Raji (cell line): ENCODE data around the gene PARP8.

Experiments used
- POLR2A ChIP-seq: IDR thresholded peaks from 2 replicates; pipeline ENCODE4 v1.6.1; 2011; ENCODE audit warnings: low read depth, low read length, control low read depth; ENCODE audit not compliant: insufficient read depth

Gene PARP8, protein sequence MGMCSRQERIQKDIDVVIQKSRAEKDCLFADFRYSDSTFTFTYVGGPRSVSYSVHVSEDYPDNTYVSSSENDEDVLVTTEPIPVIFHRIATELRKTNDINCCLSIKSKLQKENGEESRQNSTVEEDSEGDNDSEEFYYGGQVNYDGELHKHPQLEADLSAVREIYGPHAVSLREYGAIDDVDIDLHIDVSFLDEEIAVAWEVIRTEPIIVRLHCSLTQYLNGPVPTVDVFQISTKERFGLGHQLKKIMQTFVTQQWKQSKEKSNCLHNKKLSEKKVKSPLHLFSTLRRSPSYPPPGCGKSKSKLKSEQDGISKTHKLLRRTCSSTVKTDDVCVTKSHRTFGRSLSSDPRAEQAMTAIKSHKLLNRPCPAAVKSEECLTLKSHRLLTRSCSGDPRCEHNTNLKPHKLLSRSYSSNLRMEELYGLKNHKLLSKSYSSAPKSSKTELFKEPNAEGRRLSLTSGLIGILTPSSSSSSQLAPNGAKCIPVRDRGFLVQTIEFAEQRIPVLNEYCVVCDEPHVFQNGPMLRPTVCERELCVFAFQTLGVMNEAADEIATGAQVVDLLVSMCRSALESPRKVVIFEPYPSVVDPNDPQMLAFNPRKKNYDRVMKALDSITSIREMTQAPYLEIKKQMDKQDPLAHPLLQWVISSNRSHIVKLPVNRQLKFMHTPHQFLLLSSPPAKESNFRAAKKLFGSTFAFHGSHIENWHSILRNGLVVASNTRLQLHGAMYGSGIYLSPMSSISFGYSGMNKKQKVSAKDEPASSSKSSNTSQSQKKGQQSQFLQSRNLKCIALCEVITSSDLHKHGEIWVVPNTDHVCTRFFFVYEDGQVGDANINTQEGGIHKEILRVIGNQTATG

DNA sequence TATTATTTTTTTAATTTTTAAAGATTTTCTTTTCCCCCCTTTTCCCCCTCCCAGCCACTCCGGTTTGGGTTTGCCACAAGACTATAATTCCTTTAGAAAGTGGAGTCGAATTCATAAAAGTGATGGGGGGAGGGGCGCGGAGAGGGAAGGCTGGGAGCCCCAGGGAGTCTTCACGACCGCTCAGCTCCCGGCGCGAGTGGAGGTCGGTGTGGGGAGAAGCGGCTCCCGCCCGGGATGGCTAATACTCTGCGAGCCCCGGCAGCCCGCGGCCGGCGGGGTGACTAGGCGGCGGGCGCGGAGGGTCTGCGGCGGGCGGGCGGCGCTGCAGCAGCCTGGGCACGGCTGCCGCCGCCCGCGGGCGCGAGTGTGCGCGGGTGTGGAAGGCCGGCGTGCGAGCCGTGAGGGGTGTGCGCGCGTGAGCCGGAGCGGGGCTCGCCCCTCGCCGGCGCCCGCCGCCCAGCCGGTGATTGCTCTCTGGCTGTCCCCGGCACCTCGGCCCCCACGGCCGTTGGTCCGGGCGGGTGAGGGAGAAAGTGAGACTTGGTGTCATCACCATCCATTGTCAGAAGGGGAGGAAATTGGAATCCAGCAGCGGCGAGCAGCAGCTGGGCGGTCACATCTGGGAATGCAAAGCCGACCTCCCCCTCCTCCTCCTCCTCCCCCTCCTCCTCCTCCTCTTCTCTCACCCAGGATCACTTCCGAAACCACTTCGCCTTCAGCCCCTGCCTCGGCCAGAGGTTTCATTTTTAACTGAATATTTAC is at the start of gene PARP8:
Gene PARP8, plus strand, starts transcription at position 377 of the 762 bp plus-strand sequence. CDS start 459 bp downstream, outside the sequence.
- no peak for TF ChIP-seq POLR2A

- no peak for TF ChIP-seq POLR2A
These were observed 42.8 kb upstream of the PARP8 start for GRCh38 chr5:50623666-50624065.

DNA sequence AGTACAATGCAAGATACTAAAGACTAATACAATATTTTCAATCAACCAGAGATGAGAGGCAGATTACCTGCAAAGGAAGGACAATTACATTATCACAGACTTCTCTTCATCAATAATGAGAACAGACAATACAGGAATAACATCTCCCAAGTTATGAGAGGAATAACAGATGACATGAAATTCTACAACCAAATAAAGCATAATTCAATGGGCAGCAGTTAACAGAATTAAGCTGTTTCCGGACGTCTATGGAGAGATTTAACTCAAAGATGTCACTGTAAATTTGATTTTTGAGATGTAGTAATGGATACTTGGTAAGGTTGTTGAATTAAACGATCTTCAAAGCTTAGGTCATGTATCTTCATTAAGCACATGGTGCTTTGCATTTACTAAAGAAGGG is 19.8 kb upstream of the PARP8 start:
- TF ChIP-seq POLR2A, result no peak

- no peak for TF ChIP-seq POLR2A
These were observed 18.7 kb upstream of the PARP8 start for GRCh38 chr5:50647726-50648125.

- no peak for TF ChIP-seq POLR2A
These were observed 12.5 kb upstream of the PARP8 start for GRCh38 chr5:50653946-50654345.

- TF ChIP-seq POLR2A, result no peak
These were observed 11.2 kb upstream of the PARP8 start for GRCh38 chr5:50655067-50655809.

- TF ChIP-seq POLR2A, result no peak
These were observed 10.6 kb upstream of the PARP8 start for GRCh38 chr5:50655810-50656205.

DNA sequence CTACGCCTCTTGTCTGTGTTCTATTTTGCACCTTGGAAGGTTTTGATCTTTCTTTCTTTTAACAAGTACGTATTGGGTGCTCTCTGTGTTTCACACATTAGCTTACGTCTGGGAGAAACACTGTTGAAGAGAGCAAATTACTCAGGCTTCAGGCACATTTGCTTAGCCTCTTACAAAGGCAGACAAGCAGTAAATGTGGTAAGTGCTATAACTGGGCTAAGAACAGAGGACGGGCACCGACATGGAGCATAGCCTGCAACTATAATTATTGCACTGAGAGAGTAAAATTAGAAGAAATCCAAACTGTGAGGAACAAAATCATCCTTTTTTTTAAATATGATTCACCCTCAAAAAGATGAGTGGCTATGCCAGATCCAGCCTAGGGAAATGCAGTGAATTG is 9.4 kb upstream of the PARP8 start:
- TF ChIP-seq POLR2A, result no peak

- no peak for TF ChIP-seq POLR2A
These were observed 8.2 kb upstream of the PARP8 start for GRCh38 chr5:50658246-50658645.

DNA sequence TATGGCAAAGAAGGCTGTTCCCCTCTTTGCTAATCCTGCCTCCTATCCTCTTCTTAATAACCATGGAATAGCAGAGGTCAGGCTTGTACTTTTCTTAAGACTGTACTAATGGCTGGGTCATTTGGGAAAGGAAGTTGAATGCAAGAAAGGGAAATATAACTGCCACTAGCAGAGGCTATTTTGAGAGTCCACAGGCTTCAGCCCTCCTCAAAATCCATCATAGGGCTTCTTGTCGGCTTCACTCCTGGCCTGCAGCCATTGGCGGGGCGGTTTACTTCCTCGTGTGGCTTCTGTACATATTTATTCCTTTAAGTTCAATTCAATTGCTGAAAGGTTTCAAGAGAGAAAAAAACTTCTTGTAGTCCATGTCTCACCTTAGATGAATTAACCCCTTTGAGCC is 2.8 kb upstream of the PARP8 start:
- no peak for TF ChIP-seq POLR2A

DNA sequence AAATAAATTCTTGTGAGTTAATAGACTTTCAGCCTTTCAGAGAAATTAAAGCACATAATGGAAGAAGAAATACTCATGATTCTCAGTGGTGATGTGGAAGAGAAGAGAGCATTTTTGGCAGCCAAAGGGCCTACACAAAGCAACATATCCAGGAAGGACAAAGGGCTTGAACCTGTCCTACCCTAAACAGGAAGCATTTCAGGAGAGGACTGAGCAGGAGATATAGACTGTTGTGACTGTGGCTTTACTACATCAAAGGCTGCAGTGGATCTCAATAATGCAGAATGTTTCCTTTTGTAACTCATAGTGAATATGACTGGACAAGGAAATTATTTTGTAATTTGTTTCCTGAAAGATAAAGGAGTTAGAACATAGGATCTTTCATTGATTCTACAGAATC is 1.3 kb upstream of the PARP8 start:
- TF ChIP-seq POLR2A, result no peak

GRCh38 chr5:50667023-50667652 is 701 bp downstream of the PARP8 start:
- no peak; the same call in 1 of the 2 replicates for TF ChIP-seq POLR2A

- TF ChIP-seq POLR2A, result peak; percentile 44
These were observed 1.5 kb downstream of the PARP8 start for GRCh38 chr5:50667653-50668595.
